CD4-positive, alpha-beta memory T cell (primary cell): Measurements from ENCODE around the gene NDUFA5. TPM values are rescaled to one million over a fixed set of nuclear protein-coding genes. Genes with fewer than 3 reads are reported as not detected.

Experiments
- CTCF ChIA-PET: fragments of 350-600 bp; sonication (Branson Sonifier 250); formaldehyde crosslinking; loops from one replicate; lab custom pipeline; 2021; ENCODE audit warnings: inconsistent platforms; ENCODE audit not compliant: partially characterized antibody; lab: Charles Lee
- POLR2A ChIA-PET: fragments of 350-600 bp; sonication (Branson Sonifier 250); formaldehyde crosslinking; loops from one replicate; lab custom pipeline; 2021; ENCODE audit not compliant: partially characterized antibody; lab: Charles Lee
- DNase-seq, 5 donors: peaks; one replicate each; pipeline versions ENCODE4 v3.0.0 to v3.0.0-alpha.2; 2020 to 2022; ENCODE audit warnings: mixed read lengths in 1 of 5
- H3K27ac ChIP-seq: one replicate; pipeline ENCODE4 v1.7.0; 2013; ENCODE audit warnings: low read depth, low read length
- H3K27me3 ChIP-seq: 2 replicates; pipeline ENCODE4 v1.7.0; 2013; ENCODE audit warnings: mild to moderate bottlenecking, low read length, moderate library complexity; ENCODE audit not compliant: insufficient read depth
- H3K36me3 ChIP-seq: 2 replicates; pipeline ENCODE4 v1.7.0; 2013; ENCODE audit warnings: mild to moderate bottlenecking, low read length, moderate library complexity; ENCODE audit not compliant: insufficient read depth
- H3K4me1 ChIP-seq: 2 replicates; pipeline ENCODE4 v1.7.0; 2013; ENCODE audit warnings: mild to moderate bottlenecking, low read length, moderate library complexity; ENCODE audit not compliant: insufficient read depth
- H3K4me3 ChIP-seq, 2 donors: one replicate each; pipeline ENCODE4 v1.7.0; 2013; ENCODE audit warnings: low read length in 2 of 2, mild to moderate bottlenecking in 1 of 2
- H3K9me3 ChIP-seq, 2 donors: one replicate each; pipeline ENCODE4 v1.7.0; 2013; ENCODE audit warnings: low read length in 2 of 2, control low read depth in 1 of 2; ENCODE audit not compliant: control insufficient read depth in 1 of 2
- H3K27ac Mint-ChIP-seq, 7 donors: one replicate each; pipeline ENCODE4 v1.8.0; 2020 to 2021; ENCODE audit warnings: mixed read lengths in 7 of 7, mild to moderate bottlenecking in 6 of 7, inconsistent platforms in 3 of 7, moderate library complexity in 3 of 7
- H3K27me3 Mint-ChIP-seq, 2 donors: one replicate each; pipeline ENCODE4 v1.8.0; 2020 to 2021; ENCODE audit warnings: mixed read lengths in 2 of 2
- H3K36me3 Mint-ChIP-seq, 2 donors: one replicate each; pipeline ENCODE4 v1.8.0; 2020 to 2021; ENCODE audit warnings: mixed read lengths in 2 of 2, inconsistent platforms in 1 of 2, mild to moderate bottlenecking in 1 of 2
- H3K4me1 Mint-ChIP-seq, 4 donors: one replicate each; pipeline ENCODE4 v1.8.0; 2020 to 2021; ENCODE audit warnings: mixed read lengths in 4 of 4, mild to moderate bottlenecking in 1 of 4
- H3K4me3 Mint-ChIP-seq, 8 donors: one replicate each; pipeline ENCODE4 v1.8.0; 2020 to 2021; ENCODE audit warnings: mixed read lengths in 8 of 8, mild to moderate bottlenecking in 7 of 8, moderate library complexity in 6 of 8, inconsistent platforms in 3 of 8
- H3K9me3 Mint-ChIP-seq, 8 donors: one replicate each; pipeline ENCODE4 v1.8.0; 2020 to 2021; ENCODE audit warnings: mixed read lengths in 8 of 8, mild to moderate bottlenecking in 5 of 8, inconsistent platforms in 3 of 8, moderate library complexity in 1 of 8
- intact Hi-C: fragments of 100-400 bp; cut with micrococcal nuclease; formaldehyde crosslinking; loops from one replicate; pipeline ENCODE4 v1.15.1; 2023
- polyA plus RNA-seq, 2 donors: library from polyadenylated mRNA; unstranded; fragments of 300-500 nt; fragmentation: Illumina TruSeq; gene quantifications; one replicate each; pipeline ENCODE4 v1.2.3, GENCODE V29; 2021
- total RNA-seq, 2 experiments: library from RNA; stranded (reverse); gene quantifications; one replicate each; pipeline ENCODE4 v1.2.3, GENCODE V29; 2021

Gene NDUFA5
- total and polyA plus RNA-seq, 4 experiments from 2014 or later = 62.7 to 108 (median 72.4) TPM

DNA sequence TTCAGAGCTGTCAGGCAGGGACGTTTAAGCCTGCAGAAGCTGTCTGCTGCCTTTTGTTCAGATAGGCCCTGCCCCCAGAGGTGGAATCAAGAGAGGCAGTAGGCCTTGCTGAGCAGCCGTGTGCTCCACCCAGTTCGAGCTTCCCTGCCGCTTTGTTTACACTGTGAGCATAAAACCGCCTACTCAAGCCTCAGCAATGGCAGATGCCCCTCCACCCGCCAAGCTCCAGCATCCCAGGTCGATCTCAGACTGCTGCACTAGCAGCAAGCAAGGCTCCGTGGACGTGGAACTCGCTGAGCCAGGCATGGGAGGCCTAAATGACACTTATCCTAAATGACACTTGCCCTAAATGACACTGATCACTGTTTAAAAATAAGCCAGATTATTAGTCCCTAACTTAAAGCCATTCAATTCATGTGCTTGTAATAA lies 37.2 kb upstream of the NDUFA5 start:
- Mint-ChIP-seq H3K27ac (no peak overlapping the region), H3K4me3 (no peak overlapping the region), H3K27me3 (peaks cover 19 to 23% of the 10 kb centered on the region in 2 donors), H3K4me1 (no peaks in the 10 kb centered on the region), H3K36me3 (no peaks in the 10 kb centered on the region), H3K9me3 (peaks cover 0 to 4% (median 0%) of the 10 kb centered on the region in 8 donors)
- Histone ChIP-seq H3K27ac (no peak overlapping the region), H3K9me3 (no peaks in the 10 kb centered on the region), H3K4me3 (no peak overlapping the region), H3K36me3 (no peaks in the 10 kb centered on the region), H3K27me3 (no peaks in the 10 kb centered on the region), H3K4me1 (no peaks in the 10 kb centered on the region)
- no peak for DNase-seq
- ChIA-PET POLR2A (no interaction called here), CTCF (no interaction called here)
- intact Hi-C loops = no loop called here

- Mint-ChIP-seq H3K4me1 (no peaks in the 10 kb centered on the region), H3K9me3 (no peaks in the 10 kb centered on the region), H3K27me3 (peaks cover 5 to 15% of the 10 kb centered on the region in 2 donors), H3K36me3 (no peaks in the 10 kb centered on the region), H3K27ac (peak overlapping the region in 1 of 7 donors; percentile 9), H3K4me3 (no peak overlapping the region)
- Histone ChIP-seq H3K4me1 (no peaks in the 10 kb centered on the region), H3K4me3 (no peak overlapping the region), H3K36me3 (no peaks in the 10 kb centered on the region), H3K27ac (no peak overlapping the region), H3K27me3 (no peaks in the 10 kb centered on the region), H3K9me3 (no peaks in the 10 kb centered on the region)
- POLR2A ChIA-PET = no interaction called here
- intact Hi-C loops = no loop called here
- CTCF ChIA-PET = no interaction called here
- no peak for DNase-seq
These were observed 30.8 kb upstream of the NDUFA5 start for GRCh38 chr7:123588376-123588775.

GRCh38 chr7:123583821-123584220 lies 26.2 kb upstream of the NDUFA5 start:
- CTCF ChIA-PET = no interaction called here
- Histone ChIP-seq H3K27me3 (no peaks in the 10 kb centered on the region), H3K9me3 (no peaks in the 10 kb centered on the region), H3K4me1 (no peaks in the 10 kb centered on the region), H3K27ac (no peak overlapping the region), H3K4me3 (no peak overlapping the region), H3K36me3 (no peaks in the 10 kb centered on the region)
- Mint-ChIP-seq H3K4me3 (no peak overlapping the region), H3K27me3 (peaks cover 14 to 15% of the 10 kb centered on the region in 2 donors), H3K36me3 (no peaks in the 10 kb centered on the region), H3K9me3 (no peaks in the 10 kb centered on the region), H3K27ac (no peak overlapping the region), H3K4me1 (no peaks in the 10 kb centered on the region)
- DNase-seq = no peak
- POLR2A ChIA-PET = no interaction called here
- intact Hi-C loops = no loop called here

DNA sequence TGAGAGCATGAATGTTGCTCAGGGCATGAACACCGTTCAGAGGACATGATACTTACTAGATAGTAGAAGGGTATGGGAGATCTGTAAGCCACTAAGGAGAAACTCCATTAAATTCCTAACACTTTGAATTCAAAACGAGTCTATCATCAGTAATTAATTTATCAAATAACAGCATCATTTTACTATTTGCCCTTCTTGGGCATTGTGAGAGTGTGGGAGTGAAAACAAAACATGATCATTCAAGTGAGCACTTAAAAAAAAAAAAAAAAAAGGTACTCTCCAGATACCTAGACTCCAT lies 23.5 kb upstream of the NDUFA5 start:
- Histone ChIP-seq H3K27ac (no peak overlapping the region), H3K4me3 (no peak overlapping the region), H3K9me3 (no peaks in the 10 kb centered on the region), H3K27me3 (no peaks in the 10 kb centered on the region), H3K4me1 (no peaks in the 10 kb centered on the region), H3K36me3 (no peaks in the 10 kb centered on the region)
- no peaks in the 10 kb centered on the region for H3K36me3 Mint-ChIP-seq
- ChIA-PET POLR2A (no interaction called here), CTCF (interaction anchor here (0.6 kb wide), 1 partner anchor 43 kb away, joined by 3 read pairs; no protein-coding TSS in a partner anchor)
- DNase-seq = no peak
- H3K4me1 Mint-ChIP-seq = no peaks in the 10 kb centered on the region
- no peak overlapping the region for H3K4me3 Mint-ChIP-seq
- intact Hi-C loops = loop anchor here (2.0 kb wide), 1 partner anchor 284 kb away; no protein-coding TSS in a partner anchor
- H3K27me3 Mint-ChIP-seq = peaks cover 16 to 18% of the 10 kb centered on the region in 2 donors
- H3K9me3 Mint-ChIP-seq = no peaks in the 10 kb centered on the region
- no peak overlapping the region for H3K27ac Mint-ChIP-seq

DNA sequence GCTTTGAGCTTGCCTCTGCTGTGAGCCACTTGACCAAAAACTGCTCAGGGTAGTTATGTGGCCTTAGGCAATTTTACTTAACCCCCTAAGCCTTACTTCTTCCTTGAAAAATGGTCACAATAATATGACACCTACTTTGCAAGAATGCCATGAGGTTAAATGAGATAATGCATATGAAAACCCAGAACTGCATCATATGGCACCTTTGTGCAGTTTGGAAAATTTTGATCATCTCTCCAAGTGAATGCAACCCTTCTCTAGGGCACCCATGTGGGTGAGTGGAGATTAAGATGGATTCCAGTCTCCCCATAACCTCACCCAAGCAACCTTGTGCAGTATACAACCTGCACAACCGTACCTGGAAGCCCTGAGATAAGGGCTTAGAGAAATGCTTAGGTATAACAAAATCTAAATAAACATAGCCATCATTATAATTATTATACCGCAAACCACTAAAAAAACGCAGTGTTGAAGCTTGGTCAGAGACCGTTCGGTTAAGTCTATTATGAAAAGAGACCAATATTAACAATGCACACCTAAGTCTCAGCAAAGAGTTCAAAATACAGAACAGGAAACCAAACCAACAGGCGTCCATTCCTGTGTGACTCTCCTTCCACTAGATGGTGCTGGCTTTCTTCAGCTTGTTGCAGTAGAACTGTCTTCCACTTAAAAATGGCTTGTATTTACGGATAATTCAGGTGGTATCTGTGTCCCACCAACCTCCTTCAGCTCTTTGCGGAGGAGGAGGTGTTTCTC lies 23.0 kb upstream of the NDUFA5 start:
- CTCF ChIA-PET = no interaction called here
- peaks cover 16 to 18% of the 10 kb centered on the region in 2 donors for H3K27me3 Mint-ChIP-seq

DNA sequence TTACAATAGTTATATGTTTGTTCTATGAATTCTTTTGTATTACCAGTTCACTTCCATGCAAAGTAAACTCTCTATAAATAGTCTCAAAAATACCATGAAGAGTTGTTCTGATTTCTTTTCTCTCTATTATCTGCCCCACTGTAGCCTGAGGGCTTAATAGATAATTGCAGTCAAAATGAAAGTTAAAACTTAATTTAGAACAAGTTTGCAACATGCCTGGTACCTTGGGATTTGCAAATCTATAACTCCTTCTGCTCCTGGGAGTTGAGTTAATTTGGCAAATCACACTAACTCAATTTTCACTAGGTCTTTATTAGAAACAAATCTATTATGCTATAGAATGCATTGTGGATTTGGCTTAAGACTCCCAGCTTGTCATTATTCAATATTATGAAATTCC lies 21.8 kb upstream of the NDUFA5 start:
- H3K9me3 Mint-ChIP-seq = no peaks in the 10 kb centered on the region
- ChIA-PET CTCF (no interaction called here), POLR2A (no interaction called here)
- H3K36me3 Mint-ChIP-seq = no peaks in the 10 kb centered on the region
- H3K4me1 ChIP-seq = no peaks in the 10 kb centered on the region
- H3K27ac ChIP-seq = no peak overlapping the region
- DNase-seq = no peak
- intact Hi-C loops = no loop called here
- H3K27me3 Mint-ChIP-seq = peaks cover 17 to 18% of the 10 kb centered on the region in 2 donors
- H3K4me3 Mint-ChIP-seq = no peak overlapping the region
- H3K27me3 ChIP-seq = no peaks in the 10 kb centered on the region
- no peak overlapping the region for H3K4me3 ChIP-seq
- H3K27ac Mint-ChIP-seq = no peak overlapping the region
- H3K36me3 ChIP-seq = no peaks in the 10 kb centered on the region
- no peaks in the 10 kb centered on the region for H3K4me1 Mint-ChIP-seq
- H3K9me3 ChIP-seq = no peaks in the 10 kb centered on the region

More for the DNA sequence above, 23.0 kb upstream of the NDUFA5 start:
- no peaks in the 10 kb centered on the region for H3K4me1 ChIP-seq
- H3K4me3 ChIP-seq = no peak overlapping the region
- Mint-ChIP-seq H3K36me3 (no peaks in the 10 kb centered on the region), H3K9me3 (no peaks in the 10 kb centered on the region), H3K4me1 (no peaks in the 10 kb centered on the region), H3K27ac (no peak overlapping the region), H3K4me3 (no peak overlapping the region)
- H3K36me3 ChIP-seq = no peaks in the 10 kb centered on the region
- no peaks in the 10 kb centered on the region for H3K9me3 ChIP-seq
- peak in 1 of 5 donors; percentile 2 for DNase-seq
- intact Hi-C loops = loop anchor here (2.0 kb wide), 1 partner anchor 284 kb away; no protein-coding TSS in a partner anchor
- H3K27ac ChIP-seq = no peak overlapping the region
- H3K27me3 ChIP-seq = no peaks in the 10 kb centered on the region
- POLR2A ChIA-PET = no interaction called here

- POLR2A ChIA-PET = interaction anchor here (0.6 kb wide), 1 partner anchor 11 kb away, joined by 4 read pairs; no protein-coding TSS in a partner anchor
- CTCF ChIA-PET = no interaction called here
- no peaks in the 10 kb centered on the region for H3K4me1 ChIP-seq
These were observed 16.4 kb upstream of the NDUFA5 start for GRCh38 chr7:123573896-123574467.

More at GRCh38 chr7:123573896-123574467, 16.4 kb upstream of the NDUFA5 start:
- DNase-seq = no peak
- Mint-ChIP-seq H3K27ac (no peak overlapping the region), H3K36me3 (no peaks in the 10 kb centered on the region), H3K9me3 (no peaks in the 10 kb centered on the region), H3K4me3 (no peak overlapping the region), H3K4me1 (peaks cover 0 to 3% (median 0%) of the 10 kb centered on the region in 4 donors), H3K27me3 (peaks cover 4 to 5% of the 10 kb centered on the region in 2 donors)
- no peaks in the 10 kb centered on the region for H3K27me3 ChIP-seq
- H3K4me3 ChIP-seq = no peak overlapping the region
- no peak overlapping the region for H3K27ac ChIP-seq
- no peaks in the 10 kb centered on the region for H3K9me3 ChIP-seq
- H3K36me3 ChIP-seq = no peaks in the 10 kb centered on the region
- intact Hi-C loops = no loop called here
